ENCODE measurements around the gene LILRB1.
"Not testable (repeated sequence)": the region's sequence is repeated elsewhere in the genome, so short reads cannot be mapped to it uniquely, and the experiment has no call there.

LILRB1 gene

GRCh38 chr19:54624934-54625730 lies 5.2 kb upstream of the LILRB1 start:
- DNase-seq (ENCODE audit: low read depth in 2 of 2), result not testable (repeated sequence)

GRCh38 chr19:54626757-54627156 lies 3.5 kb upstream of the LILRB1 start:
- no peak for DNase-seq (ENCODE audit: low read depth in 2 of 2)

DNA sequence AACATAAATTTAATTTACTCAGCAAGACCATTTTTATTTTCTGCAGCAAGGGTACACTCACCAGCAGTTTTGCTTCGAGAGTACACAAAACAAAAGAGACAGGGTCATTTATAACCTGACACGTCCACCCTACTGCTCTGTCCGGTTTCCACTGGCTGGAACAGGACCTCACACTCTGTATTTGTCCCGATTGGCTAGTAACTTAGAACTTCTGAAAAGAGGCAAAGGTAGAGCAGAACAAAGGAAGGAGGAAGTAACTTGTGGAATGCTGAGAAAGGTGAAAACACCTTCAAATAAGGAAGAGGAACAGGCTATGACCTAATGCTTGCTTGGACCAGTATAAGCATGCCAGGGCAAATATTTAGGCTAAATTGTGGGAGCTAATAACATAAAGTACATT lies 2.4 kb upstream of the LILRB1 start:
- not testable (repeated sequence) for DNase-seq (ENCODE audit: low read depth in 2 of 2)

GRCh38 chr19:54630782-54631181 lies 498 bp downstream of the LILRB1 start:
- DNase-seq (ENCODE audit: low read depth in 2 of 2), result no peak

GRCh38 chr19:54631489-54632337 lies 1.4 kb downstream of the LILRB1 start:
- not testable (repeated sequence) for DNase-seq (ENCODE audit: low read depth in 2 of 2)

- not testable (repeated sequence) for DNase-seq (ENCODE audit: low read depth in 2 of 2)
Measured at GRCh38 chr19:54632517-54632916, 2.2 kb downstream of the LILRB1 start.

DNA sequence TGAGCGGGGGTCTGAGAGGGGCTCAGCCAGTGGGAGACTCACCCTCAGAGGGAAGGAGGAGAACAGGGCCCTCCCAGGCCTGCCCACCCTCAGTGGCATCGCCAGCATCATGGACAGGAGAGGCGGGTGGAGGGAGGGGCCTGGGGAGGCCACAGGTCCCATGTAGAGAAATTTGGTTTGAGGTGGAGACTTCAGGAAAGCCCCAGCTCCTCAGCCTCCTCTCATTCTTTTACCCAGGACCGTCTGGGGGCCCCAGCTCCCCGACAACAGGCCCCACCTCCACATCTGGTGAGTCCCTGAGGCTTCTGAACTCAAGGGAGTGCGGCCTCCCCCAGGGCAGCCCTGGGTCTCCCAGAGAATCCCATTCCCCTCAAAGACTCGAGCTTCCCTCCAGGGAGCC lies 3.1 kb downstream of the LILRB1 start:
- DNase-seq (ENCODE audit: low read depth in 2 of 2), result no peak

- DNase-seq (ENCODE audit: low read depth in 2 of 2), result not testable (repeated sequence)
Measured at GRCh38 chr19:54636081-54636480, 5.8 kb downstream of the LILRB1 start.

DNA sequence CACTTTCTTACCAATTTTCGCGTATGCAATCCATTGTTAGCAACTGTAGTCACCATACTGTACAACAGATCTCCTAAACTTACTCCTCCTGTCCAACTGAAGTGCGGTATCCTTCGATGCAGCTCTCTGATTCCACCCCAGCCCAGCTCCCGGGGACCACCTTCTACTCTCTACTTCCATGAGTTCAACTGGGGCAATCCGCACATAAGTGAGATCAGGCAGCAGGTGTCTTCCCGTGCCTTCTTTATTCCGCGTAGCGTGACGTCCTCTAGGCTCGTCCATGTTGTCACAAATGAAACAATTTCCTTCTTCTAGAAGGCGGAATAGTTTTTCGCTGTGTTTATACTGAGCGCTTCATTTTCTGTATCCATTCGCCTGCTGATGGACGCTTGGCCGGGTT lies 8.4 kb downstream of the LILRB1 start:
- no peak for DNase-seq (ENCODE audit: low read depth in 2 of 2)

- DNase-seq (ENCODE audit: low read depth in 2 of 2), result not testable (repeated sequence)
Measured at GRCh38 chr19:54642953-54643352, 12.7 kb downstream of the LILRB1 start.

- not testable (repeated sequence) for DNase-seq (ENCODE audit: low read depth in 2 of 2)
Measured at GRCh38 chr19:54643583-54643982, 13.3 kb downstream of the LILRB1 start.

GRCh38 chr19:54644056-54644455 lies 13.8 kb downstream of the LILRB1 start:
- DNase-seq (ENCODE audit: low read depth in 2 of 2), result no peak

GRCh38 chr19:54646331-54646841 lies 16.1 kb downstream of the LILRB1 start:
- no peak for DNase-seq (ENCODE audit: low read depth in 2 of 2)

DNA sequence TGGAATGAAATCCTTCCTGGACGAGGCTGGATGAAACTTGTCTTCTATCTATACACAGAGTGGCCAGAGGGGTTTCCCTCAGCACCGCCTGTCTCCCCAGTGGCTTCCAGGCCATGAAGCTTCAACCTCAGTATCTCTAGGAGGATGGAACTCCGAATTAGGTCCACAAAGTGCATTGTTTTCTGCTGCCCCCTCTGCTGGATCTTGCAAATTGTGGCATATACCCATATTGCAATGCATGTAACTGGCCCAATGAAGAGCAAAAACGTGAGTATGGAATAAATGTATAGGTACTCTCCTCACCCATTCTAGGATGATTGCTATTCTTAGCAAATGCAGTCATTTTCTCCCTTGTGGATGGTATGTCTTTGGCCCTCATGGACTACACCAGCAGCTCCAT lies 17.8 kb downstream of the LILRB1 start:
- DNase-seq (ENCODE audit: low read depth in 2 of 2), result no peak

DNA sequence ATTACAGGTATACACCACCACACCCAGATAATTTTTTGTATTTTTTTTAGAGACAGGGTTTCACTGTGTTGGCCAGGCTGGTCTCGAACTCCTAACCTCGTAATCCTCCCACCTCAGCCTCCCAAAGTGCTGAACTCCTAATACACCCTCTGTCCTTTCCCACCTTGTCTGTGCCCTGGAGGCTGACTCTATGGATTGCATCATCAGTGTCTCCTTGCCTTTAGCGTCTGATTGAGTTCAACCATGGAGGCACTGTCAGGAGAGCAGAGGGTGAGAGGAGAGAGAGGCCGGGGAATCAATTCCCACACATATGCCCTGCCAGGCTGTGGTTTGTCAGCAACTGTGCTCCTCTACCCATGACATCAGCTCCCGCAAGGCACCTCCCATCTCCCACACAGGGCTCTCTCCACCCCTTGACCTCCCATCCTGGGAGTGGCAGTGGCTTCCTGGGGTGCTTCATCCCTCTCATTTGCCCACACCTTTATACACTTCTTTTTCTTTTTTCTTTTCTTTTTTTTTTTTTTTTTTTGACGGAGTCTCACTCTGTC lies 19.9 kb downstream of the LILRB1 start:
- DNase-seq (ENCODE audit: low read depth in 2 of 2), result no peak

GRCh38 chr19:54653181-54653809 lies 23.0 kb downstream of the LILRB1 start:
- no peak for DNase-seq (ENCODE audit: low read depth in 2 of 2)

GRCh38 chr19:54654447-54655321 lies 24.4 kb downstream of the LILRB1 start:
- DNase-seq (ENCODE audit: low read depth in 2 of 2), result no peak

GRCh38 chr19:54659300-54659699 lies 29.0 kb downstream of the LILRB1 start:
- DNase-seq (ENCODE audit: low read depth in 2 of 2), result no peak

DNA sequence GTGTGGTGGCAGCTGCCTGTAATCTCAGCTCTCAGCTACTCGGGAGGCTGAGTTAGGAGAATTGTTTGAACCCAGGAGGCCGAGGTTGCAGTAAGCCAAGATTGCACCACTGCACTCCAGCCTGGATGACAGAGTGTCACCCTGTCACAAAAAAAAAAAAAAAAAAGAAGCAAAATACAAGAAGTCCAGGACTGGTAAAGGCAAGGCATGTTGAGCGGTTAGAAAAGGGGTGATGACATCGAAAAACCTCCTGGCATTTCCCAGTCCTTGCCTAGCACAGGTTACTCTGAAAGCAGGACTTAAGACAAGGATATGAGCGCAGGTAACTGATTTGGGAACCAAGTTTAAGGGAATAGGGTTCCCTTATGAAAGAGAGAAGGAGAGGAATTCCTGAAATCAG lies 30.0 kb downstream of the LILRB1 start:
- no peak for DNase-seq (ENCODE audit: low read depth in 2 of 2)

GRCh38 chr19:54660964-54661363 lies 30.7 kb downstream of the LILRB1 start:
- no peak for DNase-seq (ENCODE audit: low read depth in 2 of 2)

Measured in stimulated activated CD8-positive, alpha-beta memory T cell treated with anti-CD3 and anti-CD28 coated beads, Interleukin-15, amount 100 ng/mL, for 4 hours (primary cell).